ENCODE measurements around the gene PROM1. TPM values are rescaled to one million over a fixed set of nuclear protein-coding genes. Genes with fewer than 3 reads are reported as not detected.

Gene PROM1
- total RNA-seq, 1 donor = under 0.01 TPM

- TF ChIP-seq CTCF (IDR thresholded peaks at IDR 0.05; ENCODE audit: insufficient read depth, low read depth, low read length) = no peak
- H3K4me3 ChIP-seq (ENCODE audit: low read depth, low read length) = no peak overlapping the region
- DNase-seq (ENCODE audit: low read depth) = no peak
Observed at GRCh38 chr4:15930314-15930713, 153.5 kb downstream of the PROM1 start.

- no peak for DNase-seq (ENCODE audit: low read depth)
- H3K4me3 ChIP-seq (ENCODE audit: low read depth, low read length) = no peak overlapping the region
- no peak for TF ChIP-seq CTCF (IDR thresholded peaks at IDR 0.05; ENCODE audit: insufficient read depth, low read depth, low read length)
Observed at GRCh38 chr4:15929540-15929939, 154.3 kb downstream of the PROM1 start.

GRCh38 chr4:15928883-15929282 lies 154.9 kb downstream of the PROM1 start:
- no peak for TF ChIP-seq CTCF (IDR thresholded peaks at IDR 0.05; ENCODE audit: insufficient read depth, low read depth, low read length)
- no peak for DNase-seq (ENCODE audit: low read depth)

GRCh38 chr4:15926486-15926885 lies 157.3 kb downstream of the PROM1 start:
- no peak overlapping the region for H3K4me3 ChIP-seq (ENCODE audit: low read depth, low read length)
- DNase-seq (ENCODE audit: low read depth) = peak; percentile 31
- no peak for TF ChIP-seq CTCF (IDR thresholded peaks at IDR 0.05; ENCODE audit: insufficient read depth, low read depth, low read length)

More at GRCh38 chr4:15928883-15929282, 154.9 kb downstream of the PROM1 start:
- no peak overlapping the region for H3K4me3 ChIP-seq (ENCODE audit: low read depth, low read length)

- no peak overlapping the region for H3K4me3 ChIP-seq (ENCODE audit: low read depth, low read length)
- no peak for DNase-seq (ENCODE audit: low read depth)
- no peak for TF ChIP-seq CTCF (IDR thresholded peaks at IDR 0.05; ENCODE audit: insufficient read depth, low read depth, low read length)
Observed at GRCh38 chr4:15925830-15926229, 158.0 kb downstream of the PROM1 start.

GRCh38 chr4:15921592-15921932 lies 162.3 kb downstream of the PROM1 start:
- DNase-seq (ENCODE audit: low read depth) = no peak
- TF ChIP-seq CTCF (IDR thresholded peaks at IDR 0.05; ENCODE audit: insufficient read depth, low read depth, low read length) = no peak
- no peak overlapping the region for H3K4me3 ChIP-seq (ENCODE audit: low read depth, low read length)

All from fibroblast of villous mesenchyme (primary cell).